ENCODE data around the gene ITPRIPL2.

ITPRIPL2 gene

GRCh38 chr16:19112099-19112407 is 1.7 kb upstream of the ITPRIPL2 start:
- no peak for DNase-seq (ENCODE audit: low read depth, low spot score)
- no peak overlapping the region for H3K4me3 ChIP-seq (ENCODE audit: low read depth, low read length)
- TF ChIP-seq, protein P1, sequence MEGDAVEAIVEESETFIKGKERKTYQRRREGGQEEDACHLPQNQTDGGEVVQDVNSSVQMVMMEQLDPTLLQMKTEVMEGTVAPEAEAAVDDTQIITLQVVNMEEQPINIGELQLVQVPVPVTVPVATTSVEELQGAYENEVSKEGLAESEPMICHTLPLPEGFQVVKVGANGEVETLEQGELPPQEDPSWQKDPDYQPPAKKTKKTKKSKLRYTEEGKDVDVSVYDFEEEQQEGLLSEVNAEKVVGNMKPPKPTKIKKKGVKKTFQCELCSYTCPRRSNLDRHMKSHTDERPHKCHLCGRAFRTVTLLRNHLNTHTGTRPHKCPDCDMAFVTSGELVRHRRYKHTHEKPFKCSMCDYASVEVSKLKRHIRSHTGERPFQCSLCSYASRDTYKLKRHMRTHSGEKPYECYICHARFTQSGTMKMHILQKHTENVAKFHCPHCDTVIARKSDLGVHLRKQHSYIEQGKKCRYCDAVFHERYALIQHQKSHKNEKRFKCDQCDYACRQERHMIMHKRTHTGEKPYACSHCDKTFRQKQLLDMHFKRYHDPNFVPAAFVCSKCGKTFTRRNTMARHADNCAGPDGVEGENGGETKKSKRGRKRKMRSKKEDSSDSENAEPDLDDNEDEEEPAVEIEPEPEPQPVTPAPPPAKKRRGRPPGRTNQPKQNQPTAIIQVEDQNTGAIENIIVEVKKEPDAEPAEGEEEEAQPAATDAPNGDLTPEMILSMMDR (IDR thresholded peaks at IDR 0.05; ENCODE audit: low read depth, low read length), result no peak
- in situ Hi-C loops (cut with HindIII; ENCODE audit: low sequenced_read_pairs), result no loop called here

DNA sequence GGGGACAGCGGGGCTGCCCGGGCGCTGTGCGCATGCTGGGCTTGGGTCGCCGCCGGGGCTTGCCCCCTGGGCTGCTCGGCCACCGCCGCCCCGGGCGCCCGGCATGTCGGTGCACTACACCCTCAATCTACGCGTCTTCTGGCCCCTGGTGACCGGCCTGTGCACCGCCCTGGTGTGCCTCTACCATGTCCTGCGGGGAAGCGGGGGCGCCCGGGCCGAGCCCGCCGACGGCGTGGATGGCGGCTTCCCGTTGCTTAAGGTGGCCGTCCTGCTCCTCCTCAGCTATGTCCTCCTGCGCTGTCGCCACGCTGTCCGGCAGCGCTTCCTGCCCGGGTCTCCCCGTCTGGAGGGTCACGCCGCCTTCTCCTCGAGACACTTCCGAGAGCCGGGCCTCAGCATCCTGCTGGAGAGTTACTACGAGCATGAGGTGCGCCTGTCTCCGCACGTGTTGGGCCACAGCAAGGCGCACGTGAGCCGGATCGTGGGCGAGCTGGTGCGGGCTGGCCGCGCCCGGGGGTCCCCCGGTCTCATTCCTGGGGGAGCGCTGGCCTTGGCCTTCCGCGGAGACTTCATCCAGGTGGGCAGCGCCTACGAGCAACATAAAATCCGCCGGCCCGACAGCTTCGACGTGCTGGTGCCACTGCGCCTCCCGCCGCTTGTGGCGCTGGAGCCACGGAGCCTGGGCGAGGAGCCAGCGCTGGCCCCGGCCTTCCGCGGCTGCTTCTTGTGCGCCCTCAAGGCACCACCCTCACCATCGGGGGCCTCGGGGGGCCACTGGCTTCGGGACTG is 789 bp downstream of the ITPRIPL2 start:
- in situ Hi-C loops (cut with HindIII; ENCODE audit: low sequenced_read_pairs), result no loop called here
- peak overlapping the region; percentile 57 for H3K4me3 ChIP-seq (ENCODE audit: low read depth, low read length)
- peak; percentile 72 for DNase-seq (ENCODE audit: low read depth, low spot score)
- TF ChIP-seq, protein P1 (IDR thresholded peaks at IDR 0.05; ENCODE audit: low read depth, low read length), result peak; percentile 22

DNA sequence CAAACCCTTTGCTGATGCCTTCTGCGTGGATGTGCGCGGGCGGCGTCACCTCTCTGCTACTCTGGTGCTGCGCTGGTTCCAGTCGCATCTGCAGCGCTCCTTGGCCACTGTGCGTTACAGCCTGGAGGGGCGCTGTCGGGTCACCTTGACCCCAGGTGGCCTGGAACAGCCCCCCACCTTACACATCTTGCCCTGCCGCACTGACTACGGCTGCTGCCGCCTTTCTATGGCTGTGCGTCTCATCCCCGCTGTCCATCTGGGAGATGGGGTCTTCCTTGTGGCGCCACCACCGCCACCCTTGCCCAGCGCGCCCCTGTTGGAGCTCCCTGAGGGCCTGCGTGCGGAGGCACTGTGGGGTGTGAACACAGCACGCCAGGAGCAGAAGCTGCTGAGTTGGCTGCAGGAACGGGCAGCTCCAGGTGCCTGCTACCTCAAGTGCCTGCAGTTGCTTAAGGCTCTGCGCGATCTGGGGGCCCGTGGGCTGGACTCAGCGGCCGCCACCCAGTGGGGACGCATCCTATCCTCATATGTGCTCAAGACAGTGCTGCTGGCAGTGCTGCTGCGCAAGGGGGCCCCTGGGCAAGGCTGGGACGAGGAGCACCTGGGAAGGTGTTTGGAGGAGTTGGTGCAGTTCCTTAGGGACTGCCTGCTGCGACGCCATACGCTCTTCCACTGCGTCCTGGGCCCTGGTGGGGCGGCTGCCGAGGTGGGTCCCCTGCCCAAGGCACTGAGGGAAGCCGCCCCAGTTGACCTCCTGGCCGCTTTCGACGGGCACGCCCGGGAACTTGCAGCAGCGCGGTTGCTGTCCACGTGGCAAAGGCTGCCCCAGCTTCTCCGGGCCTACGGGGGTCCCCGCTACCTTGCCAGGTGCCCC is 1.6 kb downstream of the ITPRIPL2 start:
- H3K4me3 ChIP-seq (ENCODE audit: low read depth, low read length), result peak overlapping the region; percentile 57

GRCh38 chr16:19116711-19117449 is 3.1 kb downstream of the ITPRIPL2 start:
- DNase-seq (ENCODE audit: low read depth, low spot score), result no peak
- H3K4me3 ChIP-seq (ENCODE audit: low read depth, low read length), result no peak overlapping the region
- in situ Hi-C loops (cut with HindIII; ENCODE audit: low sequenced_read_pairs), result no loop called here
- TF ChIP-seq, protein P1 (IDR thresholded peaks at IDR 0.05; ENCODE audit: low read depth, low read length), result no peak

More for the DNA sequence above, 1.6 kb downstream of the ITPRIPL2 start:
- TF ChIP-seq, protein P1 (IDR thresholded peaks at IDR 0.05; ENCODE audit: low read depth, low read length), result peak; percentile 26
- no peak for DNase-seq (ENCODE audit: low read depth, low spot score)
- in situ Hi-C loops (cut with HindIII; ENCODE audit: low sequenced_read_pairs), result no loop called here

GRCh38 chr16:19118938-19119431 is 5.2 kb downstream of the ITPRIPL2 start:
- peak overlapping the region; percentile 39 for H3K4me3 ChIP-seq (ENCODE audit: low read depth, low read length)
- TF ChIP-seq, protein P1 (IDR thresholded peaks at IDR 0.05; ENCODE audit: low read depth, low read length), result no peak
- peak; percentile 95 for DNase-seq (ENCODE audit: low read depth, low spot score)
- in situ Hi-C loops (cut with HindIII; ENCODE audit: low sequenced_read_pairs), result no loop called here

DNA sequence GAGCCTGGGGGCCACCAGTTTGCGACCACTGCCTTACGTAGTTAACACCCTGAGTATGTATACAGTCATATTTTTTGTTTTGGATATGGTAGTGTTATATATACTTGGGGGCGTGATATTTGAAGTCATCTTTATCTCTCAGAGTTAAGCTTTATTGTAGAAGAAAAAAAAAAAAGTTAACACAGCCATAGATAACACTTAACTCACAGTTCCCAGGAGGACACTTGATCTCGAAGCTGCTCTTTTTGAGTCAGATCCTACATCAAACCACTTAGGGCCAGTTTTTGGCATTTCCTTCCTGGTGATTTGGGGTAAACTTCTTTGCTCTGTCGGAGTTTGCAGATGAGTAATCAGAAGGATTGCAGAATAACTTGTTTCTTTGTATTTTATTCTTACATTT is 5.8 kb downstream of the ITPRIPL2 start:
- TF ChIP-seq, protein P1 (IDR thresholded peaks at IDR 0.05; ENCODE audit: low read depth, low read length), result no peak
- H3K4me3 ChIP-seq (ENCODE audit: low read depth, low read length), result peak overlapping the region; percentile 39
- in situ Hi-C loops (cut with HindIII; ENCODE audit: low sequenced_read_pairs), result no loop called here
- peak; percentile 77 for DNase-seq (ENCODE audit: low read depth, low spot score)
